ENCODE measurements around the gene ZEB1. TPM values are rescaled to one million over a fixed set of nuclear protein-coding genes. Genes with fewer than 3 reads are reported as not detected.

The ZEB1 gene
- total and polyA plus RNA-seq, 2 of the 13 experiments (the other 11 are each of a cell fraction or from before 2014, with no cell fraction given), result 9.6 to 18.0 TPM

GRCh38 chr10:31272841-31273240 is 46.2 kb upstream of the ZEB1 start:
- H3K27ac ChIP-seq (ENCODE audit: extremely low read length, insufficient read depth, low read length), result no peak overlapping the region
- no peaks in the 10 kb centered on the region for H3K27me3 ChIP-seq (ENCODE audit: control insufficient read depth in 1 of 2, insufficient read depth in 2 of 2, low read length in 2 of 2)
- no peaks in the 10 kb centered on the region for H3K4me1 ChIP-seq (ENCODE audit: insufficient read depth, low read length)
- H3K79me2 ChIP-seq (ENCODE audit: insufficient read depth, low read length), result no peaks in the 10 kb centered on the region
- H2AFZ ChIP-seq (ENCODE audit: low read length), result no peak overlapping the region
- CTCF ChIA-PET (ENCODE audit: low intra/inter-chr PET ratio, low total read pairs), result no interaction called here
- no peaks in the 10 kb centered on the region for H3K9me3 ChIP-seq (ENCODE audit: low read length)
- POLR2A ChIA-PET, result no interaction called here
- no peak overlapping the region for H3K9ac ChIP-seq (ENCODE audit: insufficient read depth, low read depth, low read length)
- intact Hi-C loops (cut with micrococcal nuclease; ENCODE audit: unreplicated experiment), result no loop called here
- TF ChIP-seq HOMEZ (CRISPR knock-in tag; IDR thresholded peaks at IDR 0.05; ENCODE audit: low read depth), result no peak
- TF ChIP-seq ZKSCAN5 (CRISPR knock-in tag; IDR thresholded peaks at IDR 0.05), result no peak
- TF ChIP-seq EEA1 (CRISPR knock-in tag; IDR thresholded peaks at IDR 0.05; ENCODE audit: borderline replicate concordance), result no peak
- TF ChIP-seq ZBTB42 (CRISPR knock-in tag; IDR thresholded peaks at IDR 0.05), result no peak
- TF ChIP-seq HNRNPLL (IDR thresholded peaks at IDR 0.05; ENCODE audit: low read depth, low read length, poor library complexity, severe bottlenecking), result no peak
- TF ChIP-seq ATF3 (CRISPR knock-in tag; IDR thresholded peaks at IDR 0.05), result no peak
- BruUV-seq (replicated peaks), result no TSS peak
- H3K36me3 ChIP-seq (replicated peaks in 1 of 2; ENCODE audit: control insufficient read depth in 1 of 2, insufficient read depth in 2 of 2, low read length in 2 of 2), result no peaks in the 10 kb centered on the region
- no peaks in the 10 kb centered on the region for H4K20me1 ChIP-seq (ENCODE audit: insufficient read depth, low read length)
- no peak overlapping the region for H3K4me2 ChIP-seq (ENCODE audit: low read depth, low read length)
- FAIRE-seq (no peak), DNase-seq (ENCODE audit: low spot score) (no peak), ATAC-seq (no peak)
- H3K4me3 ChIP-seq (replicated peaks in 1 of 3; ENCODE audit: insufficient read depth in 1 of 3, low read depth in 2 of 3, low read length in 3 of 3), result no peak overlapping the region
- in situ Hi-C loops (cut with HindIII; ENCODE audit: extremely low pct_ligation_motif_present, low pct_unique_long_range_greater_than_20kb), result no loop called here
- 0% methylated on average over 1 of the region's 1 CpG for WGBS (ENCODE audit: low lambda C conversion rate)

- Histone ChIP-seq H3K9ac (ENCODE audit: insufficient read depth, low read depth, low read length) (no peak overlapping the region), H3K4me1 (ENCODE audit: insufficient read depth, low read length) (no peaks in the 10 kb centered on the region), H3K9me3 (ENCODE audit: low read length) (no peaks in the 10 kb centered on the region), H4K20me1 (ENCODE audit: insufficient read depth, low read length) (no peaks in the 10 kb centered on the region), H2AFZ (ENCODE audit: low read length) (no peak overlapping the region), H3K79me2 (ENCODE audit: insufficient read depth, low read length) (no peaks in the 10 kb centered on the region), H3K36me3 (replicated peaks in 1 of 2; ENCODE audit: control insufficient read depth in 1 of 2, insufficient read depth in 2 of 2, low read length in 2 of 2) (no peaks in the 10 kb centered on the region), H3K27ac (ENCODE audit: extremely low read length, insufficient read depth, low read length) (no peak overlapping the region), H3K27me3 (ENCODE audit: control insufficient read depth in 1 of 2, insufficient read depth in 2 of 2, low read length in 2 of 2) (no peaks in the 10 kb centered on the region), H3K4me3 (replicated peaks in 1 of 3; ENCODE audit: insufficient read depth in 1 of 3, low read depth in 2 of 3, low read length in 3 of 3) (no peak overlapping the region), H3K4me2 (ENCODE audit: low read depth, low read length) (no peak overlapping the region)
- ChIA-PET CTCF (ENCODE audit: low intra/inter-chr PET ratio, low total read pairs) (no interaction called here), POLR2A (no interaction called here)
- FAIRE-seq (no peak), ATAC-seq (no peak), DNase-seq (ENCODE audit: low spot score) (no peak)
- 90% methylated on average over 2 of the region's 2 CpGs for WGBS (ENCODE audit: low lambda C conversion rate)
- in situ Hi-C loops (cut with HindIII; ENCODE audit: extremely low pct_ligation_motif_present, low pct_unique_long_range_greater_than_20kb) (no loop called here), intact Hi-C loops (cut with micrococcal nuclease; ENCODE audit: unreplicated experiment) (no loop called here)
- no TSS peak for BruUV-seq (replicated peaks)
- TF ChIP-seq ZNF660 (CRISPR knock-in tag; IDR thresholded peaks at IDR 0.05; ENCODE audit: borderline replicate concordance, low read depth) (no peak), LBX2 (CRISPR knock-in tag; IDR thresholded peaks at IDR 0.05; ENCODE audit: borderline replicate concordance) (no peak)
These were observed 45.2 kb upstream of the ZEB1 start for GRCh38 chr10:31273789-31274188.
